SU-DHL-6 (cell line): Measurements from ENCODE around the gene IMPG2.

Source experiments
- H2AFZ ChIP-seq: fragments of 200-600 bp; sonication (generic); 2 replicates; pipeline ENCODE4 v1.6.1; 2014; ENCODE audit warnings: low read depth, mild to moderate bottlenecking, moderate library complexity, mixed read lengths, antibody characterized with exemption, low read length; ENCODE audit not compliant: severe bottlenecking
- H3F3A ChIP-seq: fragments of 200-600 bp; shearing (Covaris generic); 2 replicates; pipeline ENCODE4 v1.6.0; 2016; ENCODE audit warnings: antibody characterized with exemption, mild to moderate bottlenecking; ENCODE audit not compliant: insufficient read depth
- H3K27ac ChIP-seq: fragments of 200-600 bp; sonication (generic); 2 replicates; pipeline ENCODE4 v1.5.1; 2016; ENCODE audit warnings: low read depth, mild to moderate bottlenecking, low read length, moderate library complexity, mixed read lengths
- H3K27me3 ChIP-seq: fragments of 200-600 bp; sonication (generic), shearing (Covaris generic); 2 replicates; pipeline ENCODE4 v1.6.0; 2014; ENCODE audit warnings: mild to moderate bottlenecking, low read length
- H3K36me3 ChIP-seq: fragments of 200-600 bp; sonication (generic); 2 replicates; pipeline ENCODE4 v1.6.1; 2014; ENCODE audit warnings: mild to moderate bottlenecking, low read length, mixed read lengths
- H3K4me2 ChIP-seq: fragments of 300-600, 200-600 bp; shearing (Covaris generic), sonication (generic); 2 replicates; pipeline ENCODE4 v1.6.0; 2014; ENCODE audit warnings: low read length, low read depth, mild to moderate bottlenecking; ENCODE audit not compliant: poor library complexity, severe bottlenecking
- H3K4me3 ChIP-seq: fragments of 200-600 bp; sonication (generic); 2 replicates; pipeline ENCODE4 v1.5.1; 2014; ENCODE audit warnings: antibody characterized with exemption, low read length, mild to moderate bottlenecking, mixed read lengths; ENCODE audit not compliant: insufficient read depth, poor library complexity, severe bottlenecking
- H3K79me2 ChIP-seq: fragments of 200-600 bp; sonication (generic); 2 replicates; pipeline ENCODE4 v1.6.1; 2014; ENCODE audit warnings: mild to moderate bottlenecking, low read length, moderate library complexity; ENCODE audit not compliant: insufficient read depth
- H3K9ac ChIP-seq: fragments of 200-600 bp; sonication (generic); 2 replicates; pipeline ENCODE4 v1.7.0; 2014; ENCODE audit warnings: mild to moderate bottlenecking, low read length
- H3K9me2 ChIP-seq: fragments of 200-600 bp; sonication (generic); replicated peaks from 2 replicates; pipeline ENCODE4 v1.6.1; 2014; ENCODE audit warnings: low read length; ENCODE audit not compliant: insufficient read depth
- H3K9me3 ChIP-seq: fragments of 200-600 bp; sonication (generic); 2 replicates; pipeline ENCODE4 v1.6.1; 2014; ENCODE audit warnings: low read length, mixed read lengths; ENCODE audit not compliant: insufficient read depth
- H4K20me1 ChIP-seq: fragments of 200-600 bp; sonication (generic); 2 replicates; pipeline ENCODE4 v1.6.1; 2014; ENCODE audit warnings: low read depth, mild to moderate bottlenecking, antibody characterized with exemption, low read length, moderate library complexity, mixed read lengths
- CTCF ChIP-seq: fragments of 200-600 bp; sonication (generic); IDR thresholded peaks from one replicate; pipeline ENCODE4 v1.5.1; 2017; ENCODE audit warnings: antibody characterized with exemption, mild to moderate bottlenecking, low read length, moderate library complexity; ENCODE audit not compliant: insufficient read depth, poor library complexity, severe bottlenecking
- EZH2phosphoT487 ChIP-seq: fragments of 200-600 bp; sonication (generic), shearing (Covaris generic); conservative IDR thresholded peaks from 2 replicates; pipeline ENCODE4 v1.6.1; 2018; ENCODE audit warnings: mild to moderate bottlenecking, antibody characterized with exemption, low read length, moderate library complexity, mixed read lengths

The IMPG2 gene

GRCh38 chr3:101243285-101244211, 76.8 kb downstream of the IMPG2 start:
- Histone ChIP-seq H3K36me3 (no peaks in the 10 kb centered on the region), H3K9me2 (no peaks in the 10 kb centered on the region), H3K4me3 (no peak overlapping the region), H3K27ac (no peak overlapping the region), H3K9ac (no peak overlapping the region), H3K79me2 (no peaks in the 10 kb centered on the region), H2AFZ (no peak overlapping the region), H3K9me3 (no peaks in the 10 kb centered on the region), H3K4me2 (no peak overlapping the region), H3K27me3 (no peaks in the 10 kb centered on the region), H4K20me1 (no peaks in the 10 kb centered on the region), H3F3A (no peaks in the 10 kb centered on the region)
- TF ChIP-seq CTCF (no peak), EZH2phosphoT487 (no peak)

- Histone ChIP-seq H3K9me3 (no peaks in the 10 kb centered on the region), H3K9ac (no peak overlapping the region), H3K4me2 (no peak overlapping the region), H3K79me2 (no peaks in the 10 kb centered on the region), H4K20me1 (no peaks in the 10 kb centered on the region), H3K9me2 (no peaks in the 10 kb centered on the region), H3K27me3 (no peaks in the 10 kb centered on the region), H2AFZ (no peak overlapping the region), H3K27ac (no peak overlapping the region), H3K36me3 (no peaks in the 10 kb centered on the region), H3F3A (no peaks in the 10 kb centered on the region), H3K4me3 (no peak overlapping the region)
- no peak for TF ChIP-seq CTCF
- no peak for TF ChIP-seq EZH2phosphoT487
Observed at GRCh38 chr3:101240719-101241399, 79.5 kb downstream of the IMPG2 start.

GRCh38 chr3:101235048-101235447, 85.3 kb downstream of the IMPG2 start:
- H4K20me1 ChIP-seq, result no peaks in the 10 kb centered on the region
- no peaks in the 10 kb centered on the region for H3K9me3 ChIP-seq
- H3K4me2 ChIP-seq, result no peak overlapping the region
- no peak overlapping the region for H2AFZ ChIP-seq
- no peaks in the 10 kb centered on the region for H3K9me2 ChIP-seq
- no peak overlapping the region for H3K4me3 ChIP-seq
- no peak overlapping the region for H3K9ac ChIP-seq
- H3K79me2 ChIP-seq, result no peaks in the 10 kb centered on the region
- H3K36me3 ChIP-seq, result no peaks in the 10 kb centered on the region
- no peak overlapping the region for H3K27ac ChIP-seq
- H3F3A ChIP-seq, result no peaks in the 10 kb centered on the region
- no peaks in the 10 kb centered on the region for H3K27me3 ChIP-seq
- TF ChIP-seq EZH2phosphoT487, result no peak
- no peak for TF ChIP-seq CTCF
